ENCODE measurements around the gene DDX19B. TPM values are rescaled to one million over a fixed set of nuclear protein-coding genes. Genes with fewer than 3 reads are reported as not detected.
A peak's percentile ranks its signal among the peaks of the same experiment; 100 is the strongest.

Gene DDX19B
- total RNA-seq, 1 donor from 2014 or later: 25.7 TPM

GRCh38 chr16:70383421-70383960 lies 84.5 kb downstream of the DDX19B start:
- no peaks in the 10 kb centered on the region for H3K27me3 Mint-ChIP-seq (ENCODE audit: low read depth, unreplicated experiment)
- Histone ChIP-seq H3K27ac (ENCODE audit: low read depth, low read length) (no peak overlapping the region), H3K79me2 (ENCODE audit: insufficient read depth, low read length) (peaks cover 20% of the 10 kb centered on the region), H2AFZ (ENCODE audit: low read depth, low read length) (no peak overlapping the region), H3K9me3 (ENCODE audit: insufficient read depth, low read depth, low read length) (no peaks in the 10 kb centered on the region), H3K4me3 (ENCODE audit: insufficient read depth, low read depth, low read length) (no peak overlapping the region), H3K36me3 (ENCODE audit: insufficient read depth, low read length) (peaks cover 13% of the 10 kb centered on the region), H4K20me1 (ENCODE audit: insufficient read depth, low read length) (peaks cover 7% of the 10 kb centered on the region), H3K4me1 (ENCODE audit: insufficient read depth, low read length) (peaks cover 21% of the 10 kb centered on the region), H3K27me3 (ENCODE audit: insufficient read depth, low read length) (no peaks in the 10 kb centered on the region), H3K4me2 (ENCODE audit: low read length) (no peak overlapping the region), H3K9ac (ENCODE audit: low read length) (no peak overlapping the region)
- TF ChIP-seq EZH2 (IDR thresholded peaks at IDR 0.05; ENCODE audit: insufficient read depth, low read length) (no peak), CTCF (IDR thresholded peaks at IDR 0.05; ENCODE audit: insufficient read depth, low read depth, low read length) (no peak)
- no peak for FAIRE-seq
- H3K9me3 Mint-ChIP-seq (ENCODE audit: unreplicated experiment): no peaks in the 10 kb centered on the region
- peak overlapping the region; percentile 62 for H3K27ac Mint-ChIP-seq (ENCODE audit: unreplicated experiment)
- DNase-seq (ENCODE audit: low read depth): no peak
- peaks cover 8% of the 10 kb centered on the region for H3K4me1 Mint-ChIP-seq (ENCODE audit: low read depth, unreplicated experiment)
- no peak overlapping the region for H3K4me3 Mint-ChIP-seq (ENCODE audit: unreplicated experiment)
- H3K36me3 Mint-ChIP-seq (ENCODE audit: low read depth, unreplicated experiment): peaks cover 24% of the 10 kb centered on the region

Other genes with a start within 250 kb of the DDX19B start
- 22.0 and 22.7 TPM in 2 replicates for gene PDPR, start 184.9 kb upstream of the DDX19B start, total RNA-seq
- gene CLEC18C, start 125.4 kb upstream of the DDX19B start, total RNA-seq: 1.4 and 3.6 TPM in 2 replicates
- gene EXOSC6, start 47.2 kb upstream of the DDX19B start, total RNA-seq: 49.2 and 49.5 TPM in 2 replicates
- 157 and 167 TPM in 2 replicates for gene AARS1, start 9.7 kb upstream of the DDX19B start, total RNA-seq
- 40.0 and 41.2 TPM in 2 replicates for gene DDX19A, start 47.7 kb downstream of the DDX19B start, total RNA-seq
- 108 and 130 TPM in 2 replicates for gene ST3GAL2, start 139.9 kb downstream of the DDX19B start, total RNA-seq
- 9.7 and 12.0 TPM in 2 replicates for gene FCSK, start 155.4 kb downstream of the DDX19B start, total RNA-seq
- 41.7 and 42.6 TPM in 2 replicates for gene COG4, start 224.4 kb downstream of the DDX19B start, total RNA-seq
- gene SF3B3, start 224.6 kb downstream of the DDX19B start, total RNA-seq: 174 and 179 TPM in 2 replicates

Data from astrocyte (in vitro differentiated cells and primary cell).